HCT116 (cell line): ENCODE data around the gene TRUB1. TPM values are rescaled to one million over a fixed set of nuclear protein-coding genes. Genes with fewer than 3 reads are reported as not detected.

Experiments used
- ATAC-seq: fragments of 200-7000 bp; cut with Tn5 transposase; 2 replicates; pipeline ENCODE4 v1.9.1; 2020; ENCODE audit warnings: mild to moderate bottlenecking, moderate library complexity
- BruUV-seq: library from RNA; stranded (reverse); fragments of 400-500 nt; replicated peaks from 2 replicates; lab custom pipeline; 2021; lab: Mats Ljungman, UMichigan
- CTCF ChIA-PET: fragments of 300-600 bp; sonication (Branson Sonifier 250); formaldehyde crosslinking; loops from one replicate; lab custom pipeline; 2021; ENCODE audit warnings: antibody characterized with exemption; lab: Charles Lee
- POLR2A ChIA-PET: fragments of 300-600, 350-600 bp; sonication (Branson Sonifier 250); formaldehyde crosslinking; loops from one replicate; lab custom pipeline; 2021; ENCODE audit warnings: antibody characterized with exemption; lab: Charles Lee
- RAD21 ChIA-PET, 2 experiments: fragments of 300-600 bp; sonication (Branson Sonifier 250); formaldehyde crosslinking; loops; one replicate each; lab custom pipeline; 2023; ENCODE audit warnings: low total read pairs in 2 of 2; ENCODE audit not compliant: uncharacterized antibody in 2 of 2, unreplicated experiment in 2 of 2, low non-redundant PET in 1 of 2; lab: Charles Lee
- DNase-seq: peaks from one replicate; pipeline ENCODE4 v3.0.0-alpha.2; 2010; ENCODE audit warnings: low read depth, low spot score
- H2AFZ ChIP-seq: fragments of 200-600 bp; shearing (Covaris generic), sonication (generic); 2 replicates; pipeline ENCODE4 v1.6.1; 2017; ENCODE audit warnings: low read depth, mixed run types, mixed read lengths, antibody characterized with exemption, low read length; ENCODE audit not compliant: poor library complexity, severe bottlenecking
- H3K27ac ChIP-seq: 2 replicates; pipeline ENCODE4 v1.5.1; 2012; ENCODE audit warnings: low read depth, low read length
- H3K27me3 ChIP-seq: fragments of 200-600 bp; sonication (generic); 2 replicates; pipeline ENCODE4 v1.6.1; 2016; ENCODE audit warnings: mixed run types, low read length, mixed read lengths; ENCODE audit not compliant: insufficient read depth
- H3K36me3 ChIP-seq, 2 experiments: fragments of 200-500 bp in 1 of 2; fragments of 200-600 bp in 1 of 2; sonication (Bioruptor generic) in 1 of 2; sonication (generic) in 1 of 2; 2 replicates each; pipeline versions ENCODE4 v1.5.1 to v1.6.1; 2014 to 2016; ENCODE audit warnings: low read length in 2 of 2, inconsistent platforms in 1 of 2, mixed read lengths in 1 of 2, mixed run types in 1 of 2; ENCODE audit not compliant: insufficient read depth in 2 of 2, control insufficient read depth in 1 of 2
- H3K4me1 ChIP-seq, 2 experiments: fragments of 200-600 bp in 1 of 2; sonication (generic) in 1 of 2; 2 replicates each; pipeline versions ENCODE4 v1.5.1 to v1.6.1; 2012 to 2017; ENCODE audit warnings: low read length in 2 of 2, inconsistent platforms in 1 of 2, mild to moderate bottlenecking in 1 of 2, mixed read lengths in 1 of 2, mixed run types in 1 of 2, moderate library complexity in 1 of 2; ENCODE audit not compliant: insufficient read depth in 2 of 2, control insufficient read depth in 1 of 2
- H3K4me2 ChIP-seq: fragments of 200-600 bp; sonication (generic); 2 replicates; pipeline ENCODE4 v1.6.1; 2017; ENCODE audit warnings: mixed run types, low read length, mixed read lengths
- H3K4me3 ChIP-seq, 2 experiments: fragments of 200-600 bp in 1 of 2; sonication (generic) in 1 of 2; replicated peaks in 1 of 2; 2 replicates each; pipeline ENCODE4 v1.5.1; 2011 to 2016; ENCODE audit warnings: low read length in 2 of 2, control low read depth in 1 of 2, low read depth in 1 of 2, mild to moderate bottlenecking in 1 of 2, mixed read lengths in 1 of 2, mixed run types in 1 of 2
- H3K79me2 ChIP-seq: fragments of 200-600 bp; sonication (generic); 2 replicates; pipeline ENCODE4 v1.6.1; 2017; ENCODE audit warnings: mild to moderate bottlenecking, mixed run types, low read length, moderate library complexity, mixed read lengths; ENCODE audit not compliant: insufficient read depth
- H3K9ac ChIP-seq: fragments of 200-600 bp; sonication (generic); 2 replicates; pipeline ENCODE4 v1.6.1; 2016; ENCODE audit warnings: low read length, mixed read lengths
- H3K9me2 ChIP-seq: fragments of 200-600 bp; sonication (generic), shearing (Covaris generic); 2 replicates; pipeline ENCODE4 v1.6.1; 2017; ENCODE audit warnings: mixed run types, mild to moderate bottlenecking, moderate library complexity; ENCODE audit not compliant: insufficient read depth
- H3K9me3 ChIP-seq, 2 experiments: fragments of 200-500 bp in 1 of 2; fragments of 200-600 bp in 1 of 2; sonication (Bioruptor generic) in 1 of 2; sonication (generic) in 1 of 2; 2 replicates each; pipeline ENCODE4 v1.6.1; 2014 to 2017; ENCODE audit warnings: low read length in 2 of 2, mixed read lengths in 2 of 2, inconsistent platforms in 1 of 2, low read depth in 1 of 2, mild to moderate bottlenecking in 1 of 2, mixed run types in 1 of 2, moderate library complexity in 1 of 2; ENCODE audit not compliant: control insufficient read depth in 1 of 2, insufficient read depth in 1 of 2
- H4K20me1 ChIP-seq: fragments of 200-600 bp; sonication (generic), shearing (Covaris generic); 2 replicates; pipeline ENCODE4 v1.6.1; 2017; ENCODE audit warnings: mixed run types, mild to moderate bottlenecking, moderate library complexity; ENCODE audit not compliant: insufficient read depth
- ATF3 ChIP-seq: IDR thresholded peaks from 2 replicates; pipeline ENCODE4 v1.6.1; 2012
- CEBPB ChIP-seq: IDR thresholded peaks from 2 replicates; pipeline ENCODE4 v1.6.1; 2012; ENCODE audit warnings: low read depth
- CTCF ChIP-seq, 3 experiments: fragments of 200-600 bp in 1 of 3; sonication (generic) in 1 of 3; IDR thresholded peaks in 2 of 3; conservative IDR thresholded peaks in 1 of 3; 2 replicates each; pipeline ENCODE4 v1.5.1; 2012 to 2017; ENCODE audit warnings: low read depth in 2 of 3, low read length in 2 of 3, antibody characterized with exemption in 1 of 3, borderline replicate concordance in 1 of 3, control low read depth in 1 of 3, mild to moderate bottlenecking in 1 of 3, mixed read lengths in 1 of 3, mixed run types in 1 of 3, moderate library complexity in 1 of 3; ENCODE audit not compliant: insufficient read depth in 1 of 3
- FOSL1 ChIP-seq: IDR thresholded peaks from 2 replicates; pipeline ENCODE4 v1.6.1; 2012; ENCODE audit warnings: low read depth
- JUND ChIP-seq: IDR thresholded peaks from 2 replicates; pipeline ENCODE4 v1.6.1; 2012
- MAX ChIP-seq: IDR thresholded peaks from 2 replicates; pipeline ENCODE4 v1.6.1; 2012
- POLR2A ChIP-seq: IDR thresholded peaks from 2 replicates; pipeline ENCODE4 v1.7.0; 2011; ENCODE audit warnings: borderline replicate concordance; ENCODE audit not compliant: insufficient read depth, insufficient read length; ENCODE audit errors: extremely low read depth
- RAD21 ChIP-seq: IDR thresholded peaks from 2 replicates; pipeline ENCODE4 v1.6.1; 2012; ENCODE audit warnings: low read depth, mild to moderate bottlenecking
- REST ChIP-seq: IDR thresholded peaks from 2 replicates; pipeline ENCODE4 v1.6.1; 2012; ENCODE audit warnings: low read depth
- SIN3A ChIP-seq: IDR thresholded peaks from 2 replicates; pipeline ENCODE4 v1.6.1; 2012; ENCODE audit warnings: low read depth
- TCF7L2 ChIP-seq: IDR thresholded peaks from 2 replicates; pipeline ENCODE4 v1.7.0; 2011; ENCODE audit warnings: borderline replicate concordance, inconsistent platforms; ENCODE audit not compliant: insufficient read depth, insufficient read length; ENCODE audit errors: extremely low read depth
- ZFX ChIP-seq: fragments of 450-650 bp; IDR thresholded peaks from 2 replicates; pipeline ENCODE4 v1.6.1; 2017
- intact Hi-C: fragments of 100-400 bp; cut with micrococcal nuclease; formaldehyde crosslinking; loops from 2 replicates; pipeline ENCODE4 v1.10.0; 2022
- total RNA-seq: library from RNA; stranded (reverse); gene quantifications from one replicate; pipeline ENCODE4 v1.2.1, GENCODE V29; 2021; ENCODE audit not compliant: unreplicated experiment

Gene TRUB1
- total RNA-seq, 1 experiment from 2014 or later, result 44.1 TPM

GRCh38 chr10:114970515-114970914, 32.5 kb downstream of the TRUB1 start:
- H3K4me2 ChIP-seq, result no peak overlapping the region
- no peaks in the 10 kb centered on the region for H3K9me2 ChIP-seq
- intact Hi-C loops, result no loop called here
- no peaks in the 10 kb centered on the region for H3K4me1 ChIP-seq
- POLR2A ChIA-PET, result no interaction called here
- no TSS peak for BruUV-seq
- H3K27ac ChIP-seq, result no peak overlapping the region
- no peaks in the 10 kb centered on the region for H3K36me3 ChIP-seq
- H3K9ac ChIP-seq, result no peak overlapping the region
- RAD21 ChIA-PET, result no interaction called here
- no peak overlapping the region for H2AFZ ChIP-seq
- 0 out of 2 replicates have a peak, but pooled peaks cover 9% of the 10 kb centered on the region for H4K20me1 ChIP-seq
- DNase-seq (no peak), ATAC-seq (no peak; the same call in 1 of the 2 replicates)
- TF ChIP-seq RAD21 (no peak), REST (no peak), POLR2A (no peak), SIN3A (no peak), ZFX (no peak), MAX (no peak), JUND (no peak), CTCF (IDR thresholded peaks at IDR 0.05 in 2 of 3, conservative IDR thresholded peaks at IDR 0.05 in 1 of 3; ENCODE audit: borderline replicate concordance in 1 of 3, insufficient read depth in 1 of 3, low read depth in 2 of 3, low read length in 2 of 3) (no peak), FOSL1 (no peak), TCF7L2 (no peak), ATF3 (no peak), CEBPB (no peak)
- no peak overlapping the region for H3K4me3 ChIP-seq
- no peaks in the 10 kb centered on the region for H3K27me3 ChIP-seq
- H3K9me3 ChIP-seq, result no peaks in the 10 kb centered on the region
- H3K79me2 ChIP-seq, result peaks cover 57% of the 10 kb centered on the region
- CTCF ChIA-PET, result no interaction called here
